ENCODE measurements around the gene NSUN7. TPM values are rescaled to one million over a fixed set of nuclear protein-coding genes. Genes with fewer than 3 reads are reported as not detected.

Gene NSUN7
- polyA plus RNA-seq, 1 donor (not counting 4 experiments of a cell fraction or from before 2014, with no cell fraction given) = 0.03 TPM

GRCh38 chr4:40720351-40720750 lies 29.4 kb upstream of the NSUN7 start:
- no peaks in the 10 kb centered on the region for H3K9me1 ChIP-seq (ENCODE audit: control insufficient read depth, extremely low read depth, insufficient read depth, low read length)
- H3K9me3 ChIP-seq (ENCODE audit: control insufficient read depth, low read depth, low read length) = no peaks in the 10 kb centered on the region
- FAIRE-seq (no peak), DNase-seq (ENCODE audit: low read depth, low spot score) (no peak)
- no peak overlapping the region for H3K4me3 ChIP-seq (ENCODE audit: control insufficient read depth in 2 of 3, extremely low read depth in 1 of 3, insufficient read depth in 2 of 3, low read depth in 1 of 3, low read length in 3 of 3)
- H3K79me2 ChIP-seq (ENCODE audit: control insufficient read depth, insufficient read depth, low read length) = no peaks in the 10 kb centered on the region
- H4K20me1 ChIP-seq (ENCODE audit: control insufficient read depth, extremely low read depth, insufficient read depth, low read length) = no peaks in the 10 kb centered on the region
- no peak overlapping the region for H2AFZ ChIP-seq (ENCODE audit: control insufficient read depth, low read length)
- H3K4me2 ChIP-seq (ENCODE audit: control insufficient read depth, extremely low read depth, insufficient read depth, low read depth, low read length) = no peak overlapping the region
- H3K36me3 ChIP-seq (ENCODE audit: control insufficient read depth in 2 of 2, extremely low read depth in 1 of 2, insufficient read depth in 2 of 2, low read length in 2 of 2) = no peaks in the 10 kb centered on the region
- H3K27ac ChIP-seq (ENCODE audit: control insufficient read depth, insufficient read depth, low read length) = no peak overlapping the region
- no peak overlapping the region for H3K9ac ChIP-seq (ENCODE audit: control insufficient read depth, extremely low read depth, insufficient read depth, low read length)
- H3K27me3 ChIP-seq (ENCODE audit: control insufficient read depth, extremely low read depth, insufficient read depth, low read length) = no peaks in the 10 kb centered on the region
- dilution Hi-C loops (cut with MboI; ENCODE audit: extremely low pct_ligation_motif_present, low sequenced_read_pairs) = no loop called here
- TF ChIP-seq CTCF (optimal IDR thresholded peaks at IDR 0.05 in 1 of 3, IDR thresholded peaks at IDR 0.05 in 1 of 3, conservative IDR thresholded peaks at IDR 0.05 in 1 of 3; ENCODE audit: extremely low read depth in 1 of 3, insufficient read depth in 2 of 3, low read length in 3 of 3) = no peak
- H3K4me1 ChIP-seq (ENCODE audit: control insufficient read depth, extremely low read depth, insufficient read depth, low read length) = no peaks in the 10 kb centered on the region

DNA sequence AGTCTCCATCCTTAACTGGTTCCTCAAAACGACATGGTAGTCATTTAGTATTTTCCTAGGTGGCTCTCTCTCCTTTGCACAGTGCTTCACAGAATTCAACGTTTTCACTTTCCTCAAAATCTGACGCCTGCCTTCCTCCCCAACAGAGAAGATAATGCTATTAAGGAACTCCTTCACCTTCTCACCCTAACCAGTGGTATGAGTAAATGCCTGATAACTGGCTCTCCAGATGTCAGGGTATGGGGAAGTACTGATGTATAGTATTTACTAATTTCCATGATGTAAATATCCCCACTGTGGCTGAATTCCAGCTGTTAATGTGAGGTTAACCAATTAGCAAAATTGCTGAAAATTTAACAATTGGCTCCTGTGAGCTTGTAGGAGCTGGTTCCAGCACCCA lies 28.8 kb upstream of the NSUN7 start:
- Histone ChIP-seq H3K4me3 (ENCODE audit: control insufficient read depth in 2 of 3, extremely low read depth in 1 of 3, insufficient read depth in 2 of 3, low read depth in 1 of 3, low read length in 3 of 3) (no peak overlapping the region), H3K9me3 (ENCODE audit: control insufficient read depth, low read depth, low read length) (no peaks in the 10 kb centered on the region), H3K27me3 (ENCODE audit: control insufficient read depth, extremely low read depth, insufficient read depth, low read length) (no peaks in the 10 kb centered on the region), H3K79me2 (ENCODE audit: control insufficient read depth, insufficient read depth, low read length) (no peaks in the 10 kb centered on the region), H3K4me2 (ENCODE audit: control insufficient read depth, extremely low read depth, insufficient read depth, low read depth, low read length) (no peak overlapping the region), H3K9me1 (ENCODE audit: control insufficient read depth, extremely low read depth, insufficient read depth, low read length) (no peaks in the 10 kb centered on the region), H3K4me1 (ENCODE audit: control insufficient read depth, extremely low read depth, insufficient read depth, low read length) (no peaks in the 10 kb centered on the region), H3K36me3 (ENCODE audit: control insufficient read depth in 2 of 2, extremely low read depth in 1 of 2, insufficient read depth in 2 of 2, low read length in 2 of 2) (no peaks in the 10 kb centered on the region), H3K9ac (ENCODE audit: control insufficient read depth, extremely low read depth, insufficient read depth, low read length) (no peak overlapping the region), H2AFZ (ENCODE audit: control insufficient read depth, low read length) (no peak overlapping the region), H4K20me1 (ENCODE audit: control insufficient read depth, extremely low read depth, insufficient read depth, low read length) (no peaks in the 10 kb centered on the region), H3K27ac (ENCODE audit: control insufficient read depth, insufficient read depth, low read length) (no peak overlapping the region)
- DNase-seq (ENCODE audit: low read depth, low spot score) (no peak), FAIRE-seq (no peak)
- dilution Hi-C loops (cut with MboI; ENCODE audit: extremely low pct_ligation_motif_present, low sequenced_read_pairs) = no loop called here
- TF ChIP-seq EZH2 (IDR thresholded peaks at IDR 0.05; ENCODE audit: low read length) (no peak), CTCF (optimal IDR thresholded peaks at IDR 0.05 in 1 of 3, IDR thresholded peaks at IDR 0.05 in 1 of 3, conservative IDR thresholded peaks at IDR 0.05 in 1 of 3; ENCODE audit: extremely low read depth in 1 of 3, insufficient read depth in 2 of 3, low read length in 3 of 3) (no peak)

Measured in keratinocyte (primary cell).